ENCODE results near the gene ZFP36L1. TPM values are rescaled to one million over a fixed set of nuclear protein-coding genes. Genes with fewer than 3 reads are reported as not detected.

The ZFP36L1 gene
- total and polyA plus RNA-seq, 9 of the 15 experiments (the other 6 are each of a cell fraction or from before 2014, with no cell fraction given), result 1.3 to 26.6 (median 3.7) TPM

GRCh38 chr14:68792979-68793733, at the start of gene ZFP36L1 (continued):
- TF ChIP-seq JUN (IDR thresholded peaks at IDR 0.05; ENCODE audit: borderline replicate concordance, low read depth, low read length) (peak; percentile 20; the same call in 1 of the 2 replicates), JUN (CRISPR knock-in tag; IDR thresholded peaks at IDR 0.05; ENCODE audit: borderline replicate concordance) (no peak), CCAR2 (IDR thresholded peaks at IDR 0.05; ENCODE audit: low read depth, low read length) (no peak), CBX2 (IDR thresholded peaks at IDR 0.05; ENCODE audit: insufficient read depth, low read length, poor library complexity, severe bottlenecking) (no peak), LCOR (CRISPR knock-in tag; IDR thresholded peaks at IDR 0.05) (peak; percentile 49), TOE1 (IDR thresholded peaks at IDR 0.05; ENCODE audit: borderline replicate concordance) (no peak), TOE1 (CRISPR knock-in tag; IDR thresholded peaks at IDR 0.05; ENCODE audit: borderline replicate concordance, low read depth) (no peak), NRF1 (conservative IDR thresholded peaks at IDR 0.05 in 1 of 2, IDR thresholded peaks at IDR 0.05 in 1 of 2) (peak; percentile 80 to 83), PCBP2 (IDR thresholded peaks at IDR 0.05; ENCODE audit: low read depth, low read length, poor library complexity, severe bottlenecking) (no peak), SOX6 (IDR thresholded peaks at IDR 0.05) (peak; percentile 38), ZNF174 (CRISPR knock-in tag; IDR thresholded peaks at IDR 0.05) (no peak), GTF3C2 (IDR thresholded peaks at IDR 0.05; ENCODE audit: borderline replicate concordance, extremely low read depth, insufficient read length) (no peak), KLF10 (CRISPR knock-in tag; IDR thresholded peaks at IDR 0.05) (no peak)
- TF ChIP-seq, protein P1, sequence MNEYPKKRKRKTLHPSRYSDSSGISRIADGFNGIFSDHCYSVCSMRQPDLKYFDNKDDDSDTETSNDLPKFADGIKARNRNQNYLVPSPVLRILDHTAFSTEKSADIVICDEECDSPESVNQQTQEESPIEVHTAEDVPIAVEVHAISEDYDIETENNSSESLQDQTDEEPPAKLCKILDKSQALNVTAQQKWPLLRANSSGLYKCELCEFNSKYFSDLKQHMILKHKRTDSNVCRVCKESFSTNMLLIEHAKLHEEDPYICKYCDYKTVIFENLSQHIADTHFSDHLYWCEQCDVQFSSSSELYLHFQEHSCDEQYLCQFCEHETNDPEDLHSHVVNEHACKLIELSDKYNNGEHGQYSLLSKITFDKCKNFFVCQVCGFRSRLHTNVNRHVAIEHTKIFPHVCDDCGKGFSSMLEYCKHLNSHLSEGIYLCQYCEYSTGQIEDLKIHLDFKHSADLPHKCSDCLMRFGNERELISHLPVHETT (CRISPR knock-in tag; conservative IDR thresholded peaks at IDR 0.05 in 1 of 2, IDR thresholded peaks at IDR 0.05 in 1 of 2), result peak in 1 of 2 experiments; percentile 54; a peak in 1 of 4 replicates
- TF ChIP-seq, protein P2, sequence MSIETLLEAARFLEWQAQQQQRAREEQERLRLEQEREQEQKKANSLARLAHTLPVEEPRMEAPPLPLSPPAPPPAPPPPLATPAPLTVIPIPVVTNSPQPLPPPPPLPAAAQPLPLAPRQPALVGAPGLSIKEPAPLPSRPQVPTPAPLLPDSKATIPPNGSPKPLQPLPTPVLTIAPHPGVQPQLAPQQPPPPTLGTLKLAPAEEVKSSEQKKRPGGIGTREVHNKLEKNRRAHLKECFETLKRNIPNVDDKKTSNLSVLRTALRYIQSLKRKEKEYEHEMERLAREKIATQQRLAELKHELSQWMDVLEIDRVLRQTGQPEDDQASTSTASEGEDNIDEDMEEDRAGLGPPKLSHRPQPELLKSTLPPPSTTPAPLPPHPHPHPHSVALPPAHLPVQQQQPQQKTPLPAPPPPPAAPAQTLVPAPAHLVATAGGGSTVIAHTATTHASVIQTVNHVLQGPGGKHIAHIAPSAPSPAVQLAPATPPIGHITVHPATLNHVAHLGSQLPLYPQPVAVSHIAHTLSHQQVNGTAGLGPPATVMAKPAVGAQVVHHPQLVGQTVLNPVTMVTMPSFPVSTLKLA (conservative IDR thresholded peaks at IDR 0.05), result peak; percentile 49 to 54; a peak in 3 of 4 replicates
- TF ChIP-seq, protein P3, sequence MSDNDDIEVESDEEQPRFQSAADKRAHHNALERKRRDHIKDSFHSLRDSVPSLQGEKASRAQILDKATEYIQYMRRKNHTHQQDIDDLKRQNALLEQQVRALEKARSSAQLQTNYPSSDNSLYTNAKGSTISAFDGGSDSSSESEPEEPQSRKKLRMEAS (CRISPR knock-in tag; IDR thresholded peaks at IDR 0.05), result no peak; the same call in 1 of the 2 replicates
- TF ChIP-seq, protein P4, sequence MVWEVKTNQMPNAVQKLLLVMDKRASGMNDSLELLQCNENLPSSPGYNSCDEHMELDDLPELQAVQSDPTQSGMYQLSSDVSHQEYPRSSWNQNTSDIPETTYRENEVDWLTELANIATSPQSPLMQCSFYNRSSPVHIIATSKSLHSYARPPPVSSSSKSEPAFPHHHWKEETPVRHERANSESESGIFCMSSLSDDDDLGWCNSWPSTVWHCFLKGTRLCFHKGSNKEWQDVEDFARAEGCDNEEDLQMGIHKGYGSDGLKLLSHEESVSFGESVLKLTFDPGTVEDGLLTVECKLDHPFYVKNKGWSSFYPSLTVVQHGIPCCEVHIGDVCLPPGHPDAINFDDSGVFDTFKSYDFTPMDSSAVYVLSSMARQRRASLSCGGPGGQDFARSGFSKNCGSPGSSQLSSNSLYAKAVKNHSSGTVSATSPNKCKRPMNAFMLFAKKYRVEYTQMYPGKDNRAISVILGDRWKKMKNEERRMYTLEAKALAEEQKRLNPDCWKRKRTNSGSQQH (CRISPR knock-in tag; IDR thresholded peaks at IDR 0.05), result no peak
